Endothelial cell of umbilical vein (primary cell): ENCODE measurements around the gene TM9SF1. TPM values are rescaled to one million over a fixed set of nuclear protein-coding genes. Genes with fewer than 3 reads are reported as not detected.

ENCODE experiments used
- BruUV-seq: library from RNA; stranded (reverse); fragments of 400-500 nt; replicated peaks from 2 replicates; lab custom pipeline; 2021; lab: Mats Ljungman, UMichigan
- CTCF ChIA-PET: fragments of 300-600, 350-600 bp; sonication (Branson Sonifier 250); formaldehyde crosslinking; loops from one replicate; lab custom pipeline; 2021; ENCODE audit warnings: antibody characterized with exemption, inconsistent platforms; lab: Charles Lee
- POLR2A ChIA-PET: fragments of 300-600, 350-600 bp; sonication (Branson Sonifier 250); formaldehyde crosslinking; loops from one replicate; lab custom pipeline; 2021; ENCODE audit warnings: antibody characterized with exemption, inconsistent platforms; lab: Charles Lee
- DNase-seq: peaks from one replicate; pipeline ENCODE4 v3.0.0-alpha.2; 2011; ENCODE audit warnings: low read depth, low spot score
- FAIRE-seq: peaks from 2 replicates; lab custom pipeline; 2011; peaks lifted over from hg19 to GRCh38; lab: Jason Lieb, UNC
- H2AFZ ChIP-seq: 2 replicates; pipeline ENCODE4 v1.6.0; 2012; ENCODE audit warnings: low read depth, low read length, control low read depth, inconsistent platforms
- H3K27ac ChIP-seq: 2 replicates; pipeline ENCODE4 v1.5.1; 2011; ENCODE audit warnings: low read depth, mild to moderate bottlenecking, control low read depth, low read length, moderate library complexity; ENCODE audit not compliant: insufficient read depth
- H3K27me3 ChIP-seq, 2 experiments: 2 replicates each; pipeline versions ENCODE4 v1.6.0 to v1.6.1; 2011; ENCODE audit warnings: low read length in 2 of 2, mixed read lengths in 1 of 2; ENCODE audit not compliant: control insufficient read depth in 2 of 2, insufficient read depth in 2 of 2
- H3K36me3 ChIP-seq, 2 experiments: 2 replicates in 1 of 2; 3 replicates in 1 of 2; pipeline ENCODE4 v1.5.1; 2011; ENCODE audit warnings: low read length in 2 of 2, mild to moderate bottlenecking in 1 of 2, moderate library complexity in 1 of 2; ENCODE audit not compliant: control insufficient read depth in 2 of 2, insufficient read depth in 2 of 2; ENCODE audit errors: extremely low read depth in 1 of 2
- H3K4me1 ChIP-seq: 3 replicates; pipeline ENCODE4 v1.5.1; 2011; ENCODE audit warnings: mild to moderate bottlenecking, low read length; ENCODE audit not compliant: control insufficient read depth, insufficient read depth; ENCODE audit errors: extremely low read depth
- H3K4me2 ChIP-seq: 2 replicates; pipeline ENCODE4 v1.6.1; 2011; ENCODE audit warnings: low read length, control low read depth, mixed read lengths; ENCODE audit not compliant: insufficient read depth
- H3K4me3 ChIP-seq, 3 experiments: fragments of 200-600 bp in 1 of 3; sonication (generic), shearing (Covaris generic) in 1 of 3; replicated peaks in 1 of 3; 2 replicates each; pipeline ENCODE4 v1.5.1; 2011 to 2016; ENCODE audit warnings: control low read depth in 3 of 3, low read length in 3 of 3, mild to moderate bottlenecking in 2 of 3, inconsistent platforms in 1 of 3, low read depth in 1 of 3, moderate library complexity in 1 of 3; ENCODE audit not compliant: insufficient read depth in 1 of 3
- H3K79me2 ChIP-seq: 2 replicates; pipeline ENCODE4 v1.6.0; 2012; ENCODE audit warnings: low read length, inconsistent platforms; ENCODE audit not compliant: control insufficient read depth, insufficient read depth
- H3K9ac ChIP-seq: replicated peaks from 2 replicates; pipeline ENCODE3; 2011; ENCODE audit warnings: low read length, control low read depth; ENCODE audit not compliant: insufficient read depth; ENCODE audit errors: extremely low read depth
- H3K9me1 ChIP-seq: replicated peaks from 3 replicates; pipeline ENCODE4 v1.6.0; 2011; ENCODE audit warnings: mild to moderate bottlenecking, low read length; ENCODE audit not compliant: control insufficient read depth, insufficient read depth; ENCODE audit errors: extremely low read depth
- H3K9me3 ChIP-seq: replicated peaks from 2 replicates; pipeline ENCODE4 v1.5.1; 2012; ENCODE audit warnings: low read length, inconsistent platforms; ENCODE audit not compliant: control insufficient read depth, insufficient read depth
- H4K20me1 ChIP-seq: replicated peaks from 2 replicates; pipeline ENCODE3; 2011; ENCODE audit warnings: mild to moderate bottlenecking, low read length; ENCODE audit not compliant: control insufficient read depth, insufficient read depth; ENCODE audit errors: extremely low read depth
- CTCF ChIP-seq, 2 donors: IDR thresholded peaks; 1 replicate in 1 of 2; 2 replicates in 1 of 2; pipeline ENCODE4 v1.5.1; 2011; ENCODE audit warnings: low read length in 2 of 2, mild to moderate bottlenecking in 2 of 2, moderate library complexity in 2 of 2, control low read depth in 1 of 2, inconsistent platforms in 1 of 2, low read depth in 1 of 2; ENCODE audit not compliant: insufficient read depth in 1 of 2; ENCODE audit errors: extremely low read depth in 1 of 2
- EZH2 ChIP-seq: IDR thresholded peaks from 2 replicates; pipeline ENCODE4 v1.6.1; 2012; ENCODE audit warnings: borderline replicate concordance, low read depth, mild to moderate bottlenecking, moderate library complexity, low read length, inconsistent platforms; ENCODE audit not compliant: severe bottlenecking
- FOS ChIP-seq: IDR thresholded peaks from 2 replicates; pipeline ENCODE4 v1.6.1; 2011; ENCODE audit warnings: mild to moderate bottlenecking, low read length, moderate library complexity, borderline replicate concordance; ENCODE audit not compliant: insufficient read depth
- GATA2 ChIP-seq: IDR thresholded peaks from 2 replicates; pipeline ENCODE4 v1.7.0; 2011; ENCODE audit warnings: low read depth, mild to moderate bottlenecking, moderate library complexity, mixed read lengths, low read length; ENCODE audit not compliant: insufficient read length, insufficient read depth
- JUN ChIP-seq: IDR thresholded peaks from 2 replicates; pipeline ENCODE4 v1.6.1; 2011; ENCODE audit warnings: borderline replicate concordance, low read depth; ENCODE audit not compliant: insufficient read length, insufficient read depth
- MAX ChIP-seq: IDR thresholded peaks from 2 replicates; pipeline ENCODE4 v1.6.1; 2011; ENCODE audit not compliant: insufficient read depth, insufficient read length
- MYC ChIP-seq: IDR thresholded peaks from one replicate; pipeline ENCODE4 v1.6.1; 2011; ENCODE audit warnings: mild to moderate bottlenecking, low read depth, low read length
- POLR2A ChIP-seq: IDR thresholded peaks from 2 replicates; pipeline ENCODE4 v1.6.1; 2012; ENCODE audit warnings: low read depth, mild to moderate bottlenecking, control low read depth, low read length
- POLR2AphosphoS5 ChIP-seq: IDR thresholded peaks from 2 replicates; pipeline ENCODE4 v1.6.1; 2012; ENCODE audit warnings: low read depth, mild to moderate bottlenecking, control low read depth, low read length, moderate library complexity; ENCODE audit not compliant: insufficient read depth
- dilution Hi-C: fragments of 300-500 bp; cut with MboI; formaldehyde crosslinking; loops from one replicate; pipeline ENCODE4 v1.15.0; 2019; ENCODE audit warnings: low sequenced_read_pairs; ENCODE audit not compliant: extremely low pct_ligation_motif_present
- intact Hi-C: fragments of 100-400 bp; cut with micrococcal nuclease; formaldehyde crosslinking; loops from one replicate; pipeline ENCODE4 v1.10.0; 2022
- polyA plus RNA-seq, 4 experiments: library from polyadenylated mRNA; depleted of rRNA in 3 of 4; stranded (reverse) in 3 of 4; unstranded in 1 of 4; fragments of >200 nt; gene quantifications; 2 replicates each; pipeline versions ENCODE4 v1.2.1 to v1.2.3, GENCODE V29; 2011 to 2012; ENCODE audit warnings: missing spikeins in 1 of 4
- total RNA-seq: library from RNA; stranded (reverse); gene quantifications from 2 replicates; pipeline ENCODE4 v1.2.3, GENCODE V29; 2021

Gene TM9SF1
- total and polyA plus RNA-seq, 2 donors (not counting 3 experiments of a cell fraction or from before 2014, with no cell fraction given) = 60.7 to 71.5 TPM

GRCh38 chr14:24197056-24197450 lies 1.8 kb upstream of the TM9SF1 start:
- H3K79me2 ChIP-seq = peaks cover 35% of the 10 kb centered on the region
- BruUV-seq = no TSS peak
- H3K9me3 ChIP-seq = no peaks in the 10 kb centered on the region
- peaks cover 16% of the 10 kb centered on the region for H3K4me1 ChIP-seq
- peaks cover 5 to 12% of the 10 kb centered on the region in 2 experiments for H3K36me3 ChIP-seq
- intact Hi-C loops (no loop called here), dilution Hi-C loops (no loop called here)
- no peaks in the 10 kb centered on the region for H3K9me1 ChIP-seq
- no peak overlapping the region for H2AFZ ChIP-seq
- no peak overlapping the region for H3K4me2 ChIP-seq
- FAIRE-seq (no peak), DNase-seq (no peak)
- CTCF ChIA-PET = interaction anchor here (1.7 to 3.9 kb wide), 2 partner anchors 36 to 100 kb away, joined by 7 to 19 read pairs; partner anchors contain the start of gene IRF9
- H3K9ac ChIP-seq = no peak overlapping the region
- no peaks in the 10 kb centered on the region for H4K20me1 ChIP-seq
- no peaks in the 10 kb centered on the region for H3K27me3 ChIP-seq
- H3K27ac ChIP-seq = no peak overlapping the region
- TF ChIP-seq MAX (no peak), CTCF (IDR thresholded peaks at IDR 0.05; ENCODE audit: extremely low read depth in 1 of 2, insufficient read depth in 1 of 2, low read depth in 1 of 2, low read length in 2 of 2) (no peak), POLR2A (no peak), EZH2 (no peak), FOS (no peak), MYC (no peak), JUN (no peak), GATA2 (no peak), POLR2AphosphoS5 (no peak)
- no peak overlapping the region for H3K4me3 ChIP-seq
- POLR2A ChIA-PET = interaction anchor here (0.7 kb wide), 2 partner anchors 10 to 553 kb away, joined by 3 to 5 read pairs; no protein-coding TSS in a partner anchor
